ENCODE results near the gene SLITRK3. TPM values are rescaled to one million over a fixed set of nuclear protein-coding genes. Genes with fewer than 3 reads are reported as not detected.
"Not testable (repeated sequence)": the region's sequence is repeated elsewhere in the genome, so short reads cannot be mapped to it uniquely, and the experiment has no call there.

SLITRK3 gene
- total RNA-seq, 1 donor = not detected

DNA sequence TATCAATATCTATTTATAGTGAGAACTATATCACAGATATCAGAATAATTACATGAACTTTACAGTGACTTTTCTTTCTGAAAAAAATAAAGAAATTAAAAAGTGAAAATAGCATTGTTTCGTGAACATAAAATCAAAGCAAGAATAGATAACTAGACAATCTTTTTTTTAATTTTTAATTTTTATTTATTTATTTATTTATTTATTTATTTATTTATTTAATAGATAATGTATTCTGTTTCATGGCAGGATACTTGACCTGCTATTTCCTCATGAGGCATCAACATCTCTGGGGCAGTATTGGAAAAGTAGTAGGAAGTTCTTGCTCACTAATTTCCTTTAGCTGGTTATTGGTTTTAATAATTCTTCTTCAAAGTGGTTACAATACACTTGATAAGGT lies 33.3 kb downstream of the SLITRK3 start:
- no peak overlapping the region for H3K4me3 ChIP-seq (ENCODE audit: low read depth, low read length)
- no peak for DNase-seq (ENCODE audit: low read depth)
- TF ChIP-seq, protein P1, sequence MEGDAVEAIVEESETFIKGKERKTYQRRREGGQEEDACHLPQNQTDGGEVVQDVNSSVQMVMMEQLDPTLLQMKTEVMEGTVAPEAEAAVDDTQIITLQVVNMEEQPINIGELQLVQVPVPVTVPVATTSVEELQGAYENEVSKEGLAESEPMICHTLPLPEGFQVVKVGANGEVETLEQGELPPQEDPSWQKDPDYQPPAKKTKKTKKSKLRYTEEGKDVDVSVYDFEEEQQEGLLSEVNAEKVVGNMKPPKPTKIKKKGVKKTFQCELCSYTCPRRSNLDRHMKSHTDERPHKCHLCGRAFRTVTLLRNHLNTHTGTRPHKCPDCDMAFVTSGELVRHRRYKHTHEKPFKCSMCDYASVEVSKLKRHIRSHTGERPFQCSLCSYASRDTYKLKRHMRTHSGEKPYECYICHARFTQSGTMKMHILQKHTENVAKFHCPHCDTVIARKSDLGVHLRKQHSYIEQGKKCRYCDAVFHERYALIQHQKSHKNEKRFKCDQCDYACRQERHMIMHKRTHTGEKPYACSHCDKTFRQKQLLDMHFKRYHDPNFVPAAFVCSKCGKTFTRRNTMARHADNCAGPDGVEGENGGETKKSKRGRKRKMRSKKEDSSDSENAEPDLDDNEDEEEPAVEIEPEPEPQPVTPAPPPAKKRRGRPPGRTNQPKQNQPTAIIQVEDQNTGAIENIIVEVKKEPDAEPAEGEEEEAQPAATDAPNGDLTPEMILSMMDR (IDR thresholded peaks at IDR 0.05; ENCODE audit: insufficient read depth, low read depth, low read length) = no peak

DNA sequence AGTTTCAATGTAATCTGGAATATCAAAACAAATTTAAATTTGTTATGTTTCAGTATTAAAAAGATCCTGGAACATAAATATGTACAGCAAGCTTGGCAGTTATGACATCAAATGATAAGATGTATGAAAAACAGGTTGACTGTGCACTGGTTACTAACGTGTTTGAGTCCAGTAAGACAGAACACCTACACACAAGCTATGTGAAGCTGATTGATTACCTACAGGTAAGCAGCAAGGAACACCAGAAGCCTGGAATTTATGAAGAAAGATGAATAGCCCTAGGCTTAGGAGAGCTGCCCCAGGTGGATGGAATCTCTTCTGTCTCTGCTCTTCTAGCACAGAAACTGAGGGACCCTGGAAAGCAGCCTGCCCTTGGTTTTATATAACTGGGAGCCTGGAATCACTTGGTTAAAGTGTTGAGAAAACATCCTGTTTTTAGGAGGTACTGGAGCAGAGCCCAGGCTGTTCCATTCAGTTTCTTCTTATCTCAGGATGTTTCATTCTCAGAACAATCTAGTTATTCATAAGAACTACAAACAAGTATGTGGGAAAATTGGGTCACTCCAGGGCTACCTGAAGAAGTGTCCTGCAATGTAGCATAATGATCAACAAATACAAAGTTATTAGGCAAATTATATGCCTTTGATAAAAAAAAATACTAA lies 36.3 kb downstream of the SLITRK3 start:
- no peak overlapping the region for H3K4me3 ChIP-seq (ENCODE audit: low read depth, low read length)
- DNase-seq (ENCODE audit: low read depth) = no peak
- TF ChIP-seq, protein P1 (IDR thresholded peaks at IDR 0.05; ENCODE audit: insufficient read depth, low read depth, low read length) = no peak

DNA sequence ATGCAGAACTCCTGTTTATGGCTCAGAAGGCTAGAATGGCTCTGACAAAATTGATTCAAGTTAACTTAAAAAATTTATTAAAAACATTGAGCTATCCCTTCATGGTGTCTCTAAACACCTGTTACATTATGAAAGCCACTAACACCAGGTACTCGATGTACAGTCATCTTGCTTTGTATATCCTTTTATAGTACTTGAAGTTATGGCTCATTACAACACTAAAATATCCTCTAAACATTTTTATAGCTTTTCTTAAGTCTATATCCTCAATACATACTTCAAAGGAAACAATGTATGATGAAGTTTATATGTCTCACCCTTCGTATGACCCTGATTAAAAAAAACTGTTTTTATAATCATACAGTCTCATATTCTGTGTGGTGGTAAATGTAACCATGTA lies 38.2 kb downstream of the SLITRK3 start:
- TF ChIP-seq, protein P1 (IDR thresholded peaks at IDR 0.05; ENCODE audit: insufficient read depth, low read depth, low read length) = no peak
- no peak for DNase-seq (ENCODE audit: low read depth)
- no peak overlapping the region for H3K4me3 ChIP-seq (ENCODE audit: low read depth, low read length)

DNA sequence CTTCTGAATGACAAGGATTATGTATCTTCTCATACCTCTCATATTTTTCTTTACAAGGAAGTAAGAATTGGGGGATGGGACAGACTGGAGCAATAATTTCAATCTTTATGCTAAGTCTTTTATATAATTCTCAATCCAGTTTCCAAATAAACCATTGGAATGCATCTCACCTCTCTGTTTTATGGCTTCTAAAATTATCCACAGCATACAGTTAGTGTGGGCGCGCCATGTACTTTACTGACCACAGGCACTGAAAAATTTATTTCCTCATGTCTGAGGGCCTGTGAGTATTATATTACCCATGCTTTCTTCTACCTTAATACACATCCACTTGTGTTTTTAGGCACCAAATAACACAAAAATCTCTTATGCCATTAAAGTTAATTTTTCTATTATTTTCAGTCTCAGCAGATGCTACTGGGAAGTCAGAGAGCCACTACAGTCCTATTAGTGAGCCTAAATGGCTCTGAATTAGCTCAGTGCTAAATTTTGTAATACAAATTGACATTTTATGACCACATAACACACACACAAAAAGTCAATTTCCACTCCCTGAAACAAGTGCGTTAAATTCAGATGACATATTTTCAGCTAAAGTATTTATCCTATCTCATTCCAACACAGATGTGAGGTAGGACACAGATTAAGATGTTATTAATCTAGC lies 39.3 kb downstream of the SLITRK3 start:
- TF ChIP-seq, protein P1 (IDR thresholded peaks at IDR 0.05; ENCODE audit: insufficient read depth, low read depth, low read length) = no peak
- DNase-seq (ENCODE audit: low read depth) = no peak
- no peak overlapping the region for H3K4me3 ChIP-seq (ENCODE audit: low read depth, low read length)

DNA sequence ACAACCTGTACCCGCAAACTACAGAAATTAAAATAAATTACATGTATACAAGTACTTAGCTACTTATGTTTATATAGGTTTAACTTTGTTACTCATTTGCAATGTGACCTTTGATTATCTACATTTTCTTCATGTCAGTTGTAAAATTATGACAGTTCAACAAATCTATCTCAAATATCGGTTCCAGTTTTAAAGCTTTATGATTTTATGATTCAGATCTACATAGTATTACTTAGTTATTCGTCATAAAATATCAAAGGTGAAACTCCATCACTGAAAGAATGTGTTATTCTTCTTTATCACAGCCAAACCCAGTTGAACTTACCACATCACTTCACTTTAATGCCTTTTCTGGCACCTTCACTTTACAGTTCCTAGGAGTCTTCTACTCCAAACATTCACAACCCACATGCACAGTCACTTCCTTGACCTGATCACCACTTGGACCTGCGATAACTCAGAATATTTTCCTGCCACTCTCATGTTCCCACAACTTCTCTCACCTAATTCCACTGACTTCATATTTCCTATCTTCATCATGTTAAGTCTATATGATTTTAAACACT lies 47.2 kb downstream of the SLITRK3 start:
- TF ChIP-seq, protein P1 (IDR thresholded peaks at IDR 0.05; ENCODE audit: insufficient read depth, low read depth, low read length) = no peak
- no peak for DNase-seq (ENCODE audit: low read depth)
- no peak overlapping the region for H3K4me3 ChIP-seq (ENCODE audit: low read depth, low read length)

DNA sequence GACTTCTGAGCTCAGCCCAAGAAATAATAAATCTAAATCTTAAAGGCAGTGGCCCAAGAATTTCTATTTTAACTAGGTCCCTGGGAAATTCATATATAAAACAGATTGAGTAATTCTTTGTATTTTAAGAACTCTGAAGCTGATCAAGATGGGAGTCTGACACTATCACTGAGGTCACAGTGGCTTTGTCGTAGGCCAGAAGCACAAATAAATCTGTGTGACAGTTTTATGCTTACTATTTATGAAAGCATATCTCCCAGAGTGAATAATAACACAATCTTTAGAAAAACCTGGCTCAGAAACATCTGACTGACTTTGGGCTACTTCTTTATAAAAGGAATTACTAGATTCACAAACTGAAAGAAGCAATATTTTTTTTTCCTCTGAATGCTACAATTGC lies 51.9 kb downstream of the SLITRK3 start:
- H3K4me3 ChIP-seq (ENCODE audit: low read depth, low read length) = no peak overlapping the region
- no peak for DNase-seq (ENCODE audit: low read depth)
- TF ChIP-seq, protein P1 (IDR thresholded peaks at IDR 0.05; ENCODE audit: insufficient read depth, low read depth, low read length) = no peak

DNA sequence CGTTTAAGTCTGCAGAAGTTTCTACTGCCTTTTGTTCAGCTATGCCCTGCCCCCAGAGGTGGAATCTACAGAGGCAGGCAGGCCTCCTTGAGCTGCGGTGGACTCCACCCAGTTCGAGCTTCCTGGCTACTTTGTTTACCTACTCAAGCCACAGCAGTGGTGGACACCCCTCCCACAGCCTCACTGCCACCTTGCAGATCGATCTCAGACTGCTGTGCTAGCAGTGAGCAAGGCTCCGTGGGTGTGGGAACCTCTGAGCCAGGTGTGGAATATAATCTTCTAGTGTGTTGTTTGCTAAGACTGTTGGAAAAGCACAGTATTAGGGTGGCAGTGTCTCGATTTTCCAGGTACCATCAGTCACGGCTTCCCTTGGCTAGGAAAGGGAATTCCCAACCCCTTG lies 56.3 kb downstream of the SLITRK3 start:
- not testable (repeated sequence) for H3K4me3 ChIP-seq (ENCODE audit: low read depth, low read length); DNase-seq (ENCODE audit: low read depth)

Data from fibroblast of villous mesenchyme (primary cell).